ENCODE measurements around the gene GLIS1. TPM values are rescaled to one million over a fixed set of nuclear protein-coding genes. Genes with fewer than 3 reads are reported as not detected.

The GLIS1 gene
- polyA plus RNA-seq, 3 donors = not detected

DNA sequence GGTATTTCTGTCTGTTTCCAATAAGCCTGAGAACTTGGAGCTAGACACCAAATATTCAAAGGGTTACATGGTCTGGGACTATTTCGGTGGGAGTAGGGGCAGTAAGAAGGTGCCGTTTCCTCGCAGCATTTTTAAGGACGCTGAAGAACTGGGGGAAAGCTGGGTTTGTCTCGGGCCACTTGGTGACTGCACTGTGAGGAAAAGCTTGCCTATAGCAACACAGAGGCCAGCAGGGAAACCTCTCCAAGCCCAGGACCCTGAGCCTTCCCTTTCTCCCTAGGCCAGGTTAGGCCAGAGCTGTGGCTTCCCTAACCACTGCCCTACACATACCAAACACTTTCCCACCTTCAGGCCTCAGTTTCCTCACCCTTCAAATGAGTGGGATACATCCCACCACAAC is 3.3 kb downstream of the GLIS1 start:
- Histone ChIP-seq H3K4me1 (ENCODE audit: control insufficient read depth in 1 of 2, insufficient read depth in 2 of 2, low read length in 2 of 2) (peaks cover 9 to 20% of the 10 kb centered on the region in 2 donors), H3K79me2 (ENCODE audit: insufficient read depth, low read length) (no peaks in the 10 kb centered on the region), H3K27me3 (ENCODE audit: control insufficient read depth in 2 of 2, insufficient read depth in 2 of 2, low read length in 2 of 2) (peaks cover 41 to 54% of the 10 kb centered on the region in 2 donors), H3K9me3 (replicated peaks in 1 of 2; ENCODE audit: control insufficient read depth in 1 of 2, insufficient read depth in 1 of 2, low read length in 2 of 2) (peaks cover 0 to 13% of the 10 kb centered on the region in 2 donors), H3K27ac (ENCODE audit: low read depth in 1 of 2, low read length in 2 of 2) (no peak overlapping the region), H3K4me2 (replicated peaks; ENCODE audit: extremely low read depth, low read length, poor library complexity, severe bottlenecking) (no peak overlapping the region), H3K9ac (ENCODE audit: insufficient read depth, low read length, poor library complexity, severe bottlenecking) (no peak overlapping the region), H3K36me3 (replicated peaks in 1 of 2; ENCODE audit: control insufficient read depth in 1 of 2, insufficient read depth in 2 of 2, low read length in 2 of 2) (no peaks in the 10 kb centered on the region), H2AFZ (ENCODE audit: insufficient read depth, low read depth, low read length, poor library complexity, severe bottlenecking) (no peak overlapping the region), H3K4me3 (replicated peaks in 1 of 3; ENCODE audit: low read depth in 2 of 3, low read length in 3 of 3) (no peak overlapping the region), H4K20me1 (ENCODE audit: insufficient read depth, low read length) (no peaks in the 10 kb centered on the region)
- Mint-ChIP-seq H3K4me1 (peaks cover 12% of the 10 kb centered on the region), H3K36me3 (peaks cover 0 to 3% of the 10 kb centered on the region in 2 donors), H3K27me3 (ENCODE audit: low read depth in 3 of 3) (peaks cover 46 to 77% (median 62%) of the 10 kb centered on the region in 3 donors), H3K9me3 (peaks cover 0 to 7% (median 2%) of the 10 kb centered on the region in 7 donors), H3K4me3 (peak overlapping the region in 1 of 2 donors; percentile 39), H3K27ac (no peak overlapping the region)
- WGBS (ENCODE audit: insufficient coverage) = 100% methylated on average over 1 of the region's 5 CpGs
- intact Hi-C loops (cut with micrococcal nuclease) = no loop called here
- TF ChIP-seq, protein P1, sequence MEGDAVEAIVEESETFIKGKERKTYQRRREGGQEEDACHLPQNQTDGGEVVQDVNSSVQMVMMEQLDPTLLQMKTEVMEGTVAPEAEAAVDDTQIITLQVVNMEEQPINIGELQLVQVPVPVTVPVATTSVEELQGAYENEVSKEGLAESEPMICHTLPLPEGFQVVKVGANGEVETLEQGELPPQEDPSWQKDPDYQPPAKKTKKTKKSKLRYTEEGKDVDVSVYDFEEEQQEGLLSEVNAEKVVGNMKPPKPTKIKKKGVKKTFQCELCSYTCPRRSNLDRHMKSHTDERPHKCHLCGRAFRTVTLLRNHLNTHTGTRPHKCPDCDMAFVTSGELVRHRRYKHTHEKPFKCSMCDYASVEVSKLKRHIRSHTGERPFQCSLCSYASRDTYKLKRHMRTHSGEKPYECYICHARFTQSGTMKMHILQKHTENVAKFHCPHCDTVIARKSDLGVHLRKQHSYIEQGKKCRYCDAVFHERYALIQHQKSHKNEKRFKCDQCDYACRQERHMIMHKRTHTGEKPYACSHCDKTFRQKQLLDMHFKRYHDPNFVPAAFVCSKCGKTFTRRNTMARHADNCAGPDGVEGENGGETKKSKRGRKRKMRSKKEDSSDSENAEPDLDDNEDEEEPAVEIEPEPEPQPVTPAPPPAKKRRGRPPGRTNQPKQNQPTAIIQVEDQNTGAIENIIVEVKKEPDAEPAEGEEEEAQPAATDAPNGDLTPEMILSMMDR (IDR thresholded peaks at IDR 0.05) = no peak
- DNase-seq = no peak

DNA sequence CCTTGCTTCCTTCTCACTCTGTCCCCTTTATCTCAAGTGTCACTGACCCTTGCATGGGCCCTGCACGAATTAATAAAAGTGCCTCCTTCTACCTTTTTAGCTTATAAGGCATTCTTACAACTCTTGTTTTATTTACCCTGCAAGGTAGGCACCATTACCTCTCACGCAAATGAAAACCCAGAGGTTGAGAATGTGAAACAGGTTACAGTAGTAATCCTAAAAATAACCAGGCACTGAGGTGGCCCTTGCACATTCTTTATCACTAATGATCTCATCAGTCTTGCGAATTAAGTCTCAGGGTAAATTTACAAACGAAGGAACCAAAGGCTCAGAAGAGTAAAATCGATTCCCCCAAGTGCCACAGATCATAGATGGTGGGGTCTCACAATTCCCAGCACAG is 3.7 kb downstream of the GLIS1 start:
- peak overlapping the region in 1 of 2 donors; percentile 39 for H3K4me3 Mint-ChIP-seq
- Histone ChIP-seq H3K4me3 (replicated peaks in 1 of 3; ENCODE audit: low read depth in 2 of 3, low read length in 3 of 3) (no peak overlapping the region), H3K9me3 (replicated peaks in 1 of 2; ENCODE audit: control insufficient read depth in 1 of 2, insufficient read depth in 1 of 2, low read length in 2 of 2) (peaks cover 0 to 13% of the 10 kb centered on the region in 2 donors), H3K79me2 (ENCODE audit: insufficient read depth, low read length) (no peaks in the 10 kb centered on the region), H3K36me3 (replicated peaks in 1 of 2; ENCODE audit: control insufficient read depth in 1 of 2, insufficient read depth in 2 of 2, low read length in 2 of 2) (no peaks in the 10 kb centered on the region), H3K4me1 (ENCODE audit: control insufficient read depth in 1 of 2, insufficient read depth in 2 of 2, low read length in 2 of 2) (peaks cover 9 to 20% of the 10 kb centered on the region in 2 donors), H3K27me3 (ENCODE audit: control insufficient read depth in 2 of 2, insufficient read depth in 2 of 2, low read length in 2 of 2) (peaks cover 41 to 50% of the 10 kb centered on the region in 2 donors), H3K27ac (ENCODE audit: low read depth in 1 of 2, low read length in 2 of 2) (no peak overlapping the region), H3K4me2 (replicated peaks; ENCODE audit: extremely low read depth, low read length, poor library complexity, severe bottlenecking) (no peak overlapping the region), H3K9ac (ENCODE audit: insufficient read depth, low read length, poor library complexity, severe bottlenecking) (no peak overlapping the region), H2AFZ (ENCODE audit: insufficient read depth, low read depth, low read length, poor library complexity, severe bottlenecking) (no peak overlapping the region), H4K20me1 (ENCODE audit: insufficient read depth, low read length) (no peaks in the 10 kb centered on the region)
- no peak for DNase-seq
- peaks cover 0 to 3% of the 10 kb centered on the region in 2 donors for H3K36me3 Mint-ChIP-seq
- H3K4me1 Mint-ChIP-seq = peaks cover 12% of the 10 kb centered on the region
- TF ChIP-seq, protein P1 (IDR thresholded peaks at IDR 0.05) = no peak
- H3K27ac Mint-ChIP-seq = no peak overlapping the region
- 80% methylated on average over 2 of the region's 5 CpGs for WGBS (ENCODE audit: insufficient coverage)
- H3K27me3 Mint-ChIP-seq (ENCODE audit: low read depth in 3 of 3) = peaks cover 42 to 73% (median 59%) of the 10 kb centered on the region in 3 donors
- peaks cover 0 to 7% (median 2%) of the 10 kb centered on the region in 7 donors for H3K9me3 Mint-ChIP-seq
- intact Hi-C loops (cut with micrococcal nuclease) = no loop called here
